ENCODE results near the gene NPFF. TPM values are rescaled to one million over a fixed set of nuclear protein-coding genes. Genes with fewer than 3 reads are reported as not detected.

Gene NPFF
- total and polyA plus RNA-seq, 4 donors: 0.45 TPM; not detected in 3

DNA sequence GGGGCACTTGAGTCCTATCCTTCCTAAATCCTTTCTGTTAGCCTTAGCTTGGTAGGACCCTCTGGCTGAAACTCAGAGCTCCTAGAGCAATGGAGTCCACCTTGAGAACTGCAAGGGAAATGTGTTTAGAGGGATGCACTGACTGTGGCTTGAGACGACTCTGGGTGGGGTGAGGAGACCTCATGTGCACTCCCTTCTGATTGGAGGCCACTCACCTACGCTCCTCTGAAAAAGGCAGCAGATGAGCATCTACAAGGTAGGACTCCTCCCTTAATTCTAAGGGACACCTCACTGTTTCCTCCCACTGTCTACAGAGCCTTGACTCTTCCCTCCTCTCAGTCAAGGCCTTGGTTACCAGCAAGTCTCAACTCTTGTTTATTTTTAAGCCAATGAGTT lies 9.1 kb downstream of the NPFF start:
- peaks cover 5 to 63% (median 30%) of the 10 kb centered on the region in 5 donors for H3K4me1 ChIP-seq (ENCODE audit: control insufficient read depth in 5 of 5, insufficient read depth in 5 of 5, low read length in 5 of 5)
- H3K36me3 ChIP-seq (ENCODE audit: control insufficient read depth in 4 of 4, insufficient read depth in 4 of 4, low read length in 4 of 4): peaks cover 0 to 3% (median 0%) of the 10 kb centered on the region in 4 donors
- no peak for DNase-seq
- no peak for ATAC-seq (ENCODE audit: insufficient read depth, low FRiP score)
- peak overlapping the region in 1 of 2 donors; percentile 34 for H3K27ac ChIP-seq (ENCODE audit: low read depth in 1 of 2, low read length in 1 of 2)
- no peaks in the 10 kb centered on the region for H3K27me3 ChIP-seq (ENCODE audit: control insufficient read depth in 3 of 3, insufficient read depth in 3 of 3, low read length in 2 of 3)
- TF ChIP-seq, protein P1, sequence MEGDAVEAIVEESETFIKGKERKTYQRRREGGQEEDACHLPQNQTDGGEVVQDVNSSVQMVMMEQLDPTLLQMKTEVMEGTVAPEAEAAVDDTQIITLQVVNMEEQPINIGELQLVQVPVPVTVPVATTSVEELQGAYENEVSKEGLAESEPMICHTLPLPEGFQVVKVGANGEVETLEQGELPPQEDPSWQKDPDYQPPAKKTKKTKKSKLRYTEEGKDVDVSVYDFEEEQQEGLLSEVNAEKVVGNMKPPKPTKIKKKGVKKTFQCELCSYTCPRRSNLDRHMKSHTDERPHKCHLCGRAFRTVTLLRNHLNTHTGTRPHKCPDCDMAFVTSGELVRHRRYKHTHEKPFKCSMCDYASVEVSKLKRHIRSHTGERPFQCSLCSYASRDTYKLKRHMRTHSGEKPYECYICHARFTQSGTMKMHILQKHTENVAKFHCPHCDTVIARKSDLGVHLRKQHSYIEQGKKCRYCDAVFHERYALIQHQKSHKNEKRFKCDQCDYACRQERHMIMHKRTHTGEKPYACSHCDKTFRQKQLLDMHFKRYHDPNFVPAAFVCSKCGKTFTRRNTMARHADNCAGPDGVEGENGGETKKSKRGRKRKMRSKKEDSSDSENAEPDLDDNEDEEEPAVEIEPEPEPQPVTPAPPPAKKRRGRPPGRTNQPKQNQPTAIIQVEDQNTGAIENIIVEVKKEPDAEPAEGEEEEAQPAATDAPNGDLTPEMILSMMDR (IDR thresholded peaks at IDR 0.05; ENCODE audit: control extremely low read depth, extremely low read depth): no peak
- 88% methylated on average over 2 of the region's 2 CpGs for WGBS, 2 donors
- H3K9me3 ChIP-seq (ENCODE audit: control insufficient read depth in 4 of 4, insufficient read depth in 3 of 4, low read length in 3 of 4): no peaks in the 10 kb centered on the region
- no peak overlapping the region for H3K9ac ChIP-seq (ENCODE audit: insufficient read depth in 1 of 2, low read length in 2 of 2)
- no peak overlapping the region for H3K4me3 ChIP-seq

DNA sequence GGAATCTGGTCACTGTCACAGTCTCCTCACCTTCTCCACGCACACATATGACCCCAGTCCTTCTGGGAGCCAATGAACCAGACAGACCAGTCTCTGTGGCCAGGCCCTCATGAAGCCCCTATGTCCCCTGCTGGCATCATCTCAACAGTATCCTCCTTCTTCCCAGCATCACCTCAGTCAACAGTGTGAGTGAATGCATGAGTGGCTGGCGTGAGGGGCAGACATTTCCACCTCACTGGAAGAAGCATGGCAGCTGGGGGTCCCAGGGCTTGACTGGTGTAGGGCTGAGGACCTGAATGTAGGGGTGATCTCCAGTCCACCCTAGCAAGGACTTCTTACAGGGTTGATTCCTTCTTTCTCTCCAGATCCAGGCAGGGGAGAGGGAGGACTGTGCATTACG lies 9.8 kb downstream of the NPFF start:
- ATAC-seq (ENCODE audit: insufficient read depth, low FRiP score) (no peak), DNase-seq (no peak)
- Histone ChIP-seq H3K4me3 (no peak overlapping the region), H3K4me1 (ENCODE audit: control insufficient read depth in 5 of 5, insufficient read depth in 5 of 5, low read length in 5 of 5) (peaks cover 5 to 56% (median 26%) of the 10 kb centered on the region in 5 donors), H3K27me3 (ENCODE audit: control insufficient read depth in 3 of 3, insufficient read depth in 3 of 3, low read length in 2 of 3) (no peaks in the 10 kb centered on the region), H3K9me3 (ENCODE audit: control insufficient read depth in 4 of 4, insufficient read depth in 3 of 4, low read length in 3 of 4) (no peaks in the 10 kb centered on the region), H3K36me3 (ENCODE audit: control insufficient read depth in 4 of 4, insufficient read depth in 4 of 4, low read length in 4 of 4) (peaks cover 0 to 3% (median 0%) of the 10 kb centered on the region in 4 donors), H3K9ac (ENCODE audit: insufficient read depth in 1 of 2, low read length in 2 of 2) (no peak overlapping the region), H3K27ac (ENCODE audit: low read depth in 1 of 2, low read length in 1 of 2) (peak overlapping the region in 1 of 2 donors; percentile 66)
- TF ChIP-seq, protein P1 (IDR thresholded peaks at IDR 0.05; ENCODE audit: control extremely low read depth, extremely low read depth): no peak
- WGBS, 2 donors: 92 to 95% methylated on average over 3 of the region's 3 CpGs

DNA sequence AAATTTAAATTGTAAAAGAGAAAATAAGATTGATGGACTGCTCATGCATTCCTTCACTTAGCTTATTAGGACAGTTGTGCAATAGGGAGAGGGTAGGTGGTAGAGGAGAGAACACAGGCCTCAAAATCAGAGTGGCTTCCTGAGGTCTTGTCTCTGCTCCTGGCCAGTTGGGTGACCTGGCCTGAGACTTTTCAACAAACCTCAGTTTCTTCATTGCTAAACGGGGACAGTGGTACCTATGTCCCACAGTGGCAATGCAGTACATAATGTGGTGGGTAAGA lies 10.6 kb downstream of the NPFF start:
- peaks cover 0 to 3% (median 0%) of the 10 kb centered on the region in 4 donors for H3K36me3 ChIP-seq (ENCODE audit: control insufficient read depth in 4 of 4, insufficient read depth in 4 of 4, low read length in 4 of 4)
- no peak for ATAC-seq (ENCODE audit: insufficient read depth, low FRiP score)
- TF ChIP-seq, protein P1 (IDR thresholded peaks at IDR 0.05; ENCODE audit: control extremely low read depth, extremely low read depth): no peak
- H3K27ac ChIP-seq (ENCODE audit: low read depth in 1 of 2, low read length in 1 of 2): peak overlapping the region; percentile 3 to 21
- DNase-seq: peak in 1 of 3 donors; percentile 47
- H3K4me3 ChIP-seq: no peak overlapping the region
- H3K4me1 ChIP-seq (ENCODE audit: control insufficient read depth in 5 of 5, insufficient read depth in 5 of 5, low read length in 5 of 5): peaks cover 2 to 54% (median 28%) of the 10 kb centered on the region in 5 donors
- H3K27me3 ChIP-seq (ENCODE audit: control insufficient read depth in 3 of 3, insufficient read depth in 3 of 3, low read length in 2 of 3): no peaks in the 10 kb centered on the region
- H3K9ac ChIP-seq (ENCODE audit: insufficient read depth in 1 of 2, low read length in 2 of 2): peak overlapping the region in 1 of 2 donors; percentile 8
- no peaks in the 10 kb centered on the region for H3K9me3 ChIP-seq (ENCODE audit: control insufficient read depth in 4 of 4, insufficient read depth in 3 of 4, low read length in 3 of 4)
- WGBS, 2 donors: 75 to 76% methylated on average over 1 of the region's 1 CpG
